Measurements from ENCODE around the gene ETV1. TPM values are rescaled to one million over a fixed set of nuclear protein-coding genes. Genes with fewer than 3 reads are reported as not detected.

Gene ETV1
- total RNA-seq, 2 donors from 2014 or later = 27.7 to 58.4 TPM

- no peaks in the 10 kb centered on the region for H3K27me3 ChIP-seq
- no peaks in the 10 kb centered on the region for H3K9me3 ChIP-seq
- H3K27ac ChIP-seq = peak overlapping the region in 1 of 2 donors; percentile 12
- peaks cover 0 to 34% of the 10 kb centered on the region in 2 donors for H3K4me1 ChIP-seq
- TF ChIP-seq CTCF (IDR thresholded peaks at IDR 0.05) = no peak
- no peak overlapping the region for H3K4me3 ChIP-seq
- no peaks in the 10 kb centered on the region for H3K36me3 ChIP-seq
- peak; percentile 78 for DNase-seq (ENCODE audit: low spot score)
Measured at GRCh38 chr7:13981070-13981469, 8.4 kb downstream of the ETV1 start.

- Histone ChIP-seq H3K27me3 (no peaks in the 10 kb centered on the region), H3K36me3 (no peaks in the 10 kb centered on the region), H3K9me3 (no peaks in the 10 kb centered on the region), H3K27ac (peak overlapping the region in 1 of 2 donors; percentile 14), H3K4me3 (no peak overlapping the region), H3K4me1 (peaks cover 0 to 31% of the 10 kb centered on the region in 2 donors)
- no peak for TF ChIP-seq CTCF (IDR thresholded peaks at IDR 0.05)
- no peak for DNase-seq (ENCODE audit: low spot score)
Measured at GRCh38 chr7:13980474-13980873, 9.0 kb downstream of the ETV1 start.

GRCh38 chr7:13979671-13980435 is 9.6 kb downstream of the ETV1 start:
- DNase-seq (ENCODE audit: low spot score) = no peak
- Histone ChIP-seq H3K36me3 (no peaks in the 10 kb centered on the region), H3K27me3 (no peaks in the 10 kb centered on the region), H3K27ac (peak overlapping the region; percentile 9 to 14), H3K4me1 (peaks cover 0 to 28% of the 10 kb centered on the region in 2 donors), H3K9me3 (no peaks in the 10 kb centered on the region), H3K4me3 (no peak overlapping the region)
- TF ChIP-seq CTCF (IDR thresholded peaks at IDR 0.05) = no peak

- Histone ChIP-seq H3K9me3 (no peaks in the 10 kb centered on the region), H3K4me1 (peaks cover 0 to 27% of the 10 kb centered on the region in 2 donors), H3K27ac (no peak overlapping the region), H3K36me3 (no peaks in the 10 kb centered on the region), H3K4me3 (no peak overlapping the region), H3K27me3 (no peaks in the 10 kb centered on the region)
- no peak for DNase-seq (ENCODE audit: low spot score)
- no peak for TF ChIP-seq CTCF (IDR thresholded peaks at IDR 0.05)
Measured at GRCh38 chr7:13976594-13976993, 12.9 kb downstream of the ETV1 start.

GRCh38 chr7:13965077-13965476 is 24.4 kb downstream of the ETV1 start:
- Histone ChIP-seq H3K4me1 (no peaks in the 10 kb centered on the region), H3K9me3 (no peaks in the 10 kb centered on the region), H3K36me3 (no peaks in the 10 kb centered on the region), H3K27ac (no peak overlapping the region), H3K4me3 (no peak overlapping the region), H3K27me3 (no peaks in the 10 kb centered on the region)
- no peak for DNase-seq (ENCODE audit: low spot score)
- TF ChIP-seq CTCF (IDR thresholded peaks at IDR 0.05) = no peak

GRCh38 chr7:13963925-13964324 is 25.5 kb downstream of the ETV1 start:
- Histone ChIP-seq H3K4me1 (no peaks in the 10 kb centered on the region), H3K27ac (no peak overlapping the region), H3K27me3 (no peaks in the 10 kb centered on the region), H3K36me3 (no peaks in the 10 kb centered on the region), H3K4me3 (no peak overlapping the region), H3K9me3 (no peaks in the 10 kb centered on the region)
- DNase-seq (ENCODE audit: low spot score) = no peak
- TF ChIP-seq CTCF (IDR thresholded peaks at IDR 0.05) = no peak

Data from right atrium auricular region (tissue), 2 donors.